Nephron (organoid): ENCODE data around the gene LIME1.
A peak's percentile ranks its signal among the peaks of the same experiment; 100 is the strongest.

ENCODE experiments used
- H3K27ac Mint-ChIP-seq, 3 experiments: 2 replicates each; pipeline ENCODE4 v1.8.0; 2020; ENCODE audit warnings: mixed read lengths in 3 of 3, mild to moderate bottlenecking in 2 of 3, moderate library complexity in 1 of 3
- H3K27me3 Mint-ChIP-seq: 2 replicates; pipeline ENCODE4 v1.8.0; 2021; ENCODE audit warnings: low read depth, mild to moderate bottlenecking, moderate library complexity, mixed read lengths
- H3K36me3 Mint-ChIP-seq: 2 replicates; pipeline ENCODE4 v1.8.0; 2020; ENCODE audit warnings: low read depth, mixed read lengths
- H3K4me1 Mint-ChIP-seq: 2 replicates; pipeline ENCODE4 v1.8.0; 2020; ENCODE audit warnings: mixed read lengths
- H3K4me3 Mint-ChIP-seq, 3 experiments: 2 replicates each; pipeline ENCODE4 v1.8.0; 2020; ENCODE audit warnings: mild to moderate bottlenecking in 3 of 3, mixed read lengths in 3 of 3, moderate library complexity in 2 of 3
- H3K9me3 Mint-ChIP-seq: 2 replicates; pipeline ENCODE4 v1.8.0; 2020; ENCODE audit warnings: mixed read lengths
- CTCF ChIP-seq, 3 experiments: fragments of 200-600 bp; sonication (generic); IDR thresholded peaks; one replicate each; pipeline ENCODE4 v1.5.0; 2021; ENCODE audit warnings: antibody characterized with exemption in 3 of 3; ENCODE audit not compliant: unreplicated experiment in 3 of 3

LIME1 gene

DNA sequence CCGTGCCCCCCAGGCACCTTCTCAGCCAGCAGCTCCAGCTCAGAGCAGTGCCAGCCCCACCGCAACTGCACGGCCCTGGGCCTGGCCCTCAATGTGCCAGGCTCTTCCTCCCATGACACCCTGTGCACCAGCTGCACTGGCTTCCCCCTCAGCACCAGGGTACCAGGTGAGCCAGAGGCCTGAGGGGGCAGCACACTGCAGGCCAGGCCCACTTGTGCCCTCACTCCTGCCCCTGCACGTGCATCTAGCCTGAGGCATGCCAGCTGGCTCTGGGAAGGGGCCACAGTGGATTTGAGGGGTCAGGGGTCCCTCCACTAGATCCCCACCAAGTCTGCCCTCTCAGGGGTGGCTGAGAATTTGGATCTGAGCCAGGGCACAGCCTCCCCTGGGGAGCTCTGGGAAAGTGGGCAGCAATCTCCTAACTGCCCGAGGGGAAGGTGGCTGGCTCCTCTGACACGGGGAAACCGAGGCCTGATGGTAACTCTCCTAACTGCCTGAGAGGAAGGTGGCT is 39.1 kb upstream of the LIME1 start:
- Mint-ChIP-seq H3K36me3 (peaks cover 7% of the 10 kb centered on the region), H3K27ac (no peak overlapping the region), H3K4me3 (peak overlapping the region in 1 of 3 experiments; percentile 2), H3K4me1 (no peaks in the 10 kb centered on the region), H3K27me3 (peaks cover 3% of the 10 kb centered on the region), H3K9me3 (no peaks in the 10 kb centered on the region)
- no peak for TF ChIP-seq CTCF (IDR thresholded peaks at IDR 0.05; ENCODE audit: unreplicated experiment in 3 of 3)

GRCh38 chr20:63697868-63698545 is 38.5 kb upstream of the LIME1 start:
- Mint-ChIP-seq H3K27me3 (peaks cover 3% of the 10 kb centered on the region), H3K4me1 (no peaks in the 10 kb centered on the region), H3K36me3 (peaks cover 4% of the 10 kb centered on the region), H3K9me3 (no peaks in the 10 kb centered on the region), H3K27ac (no peak overlapping the region), H3K4me3 (peak overlapping the region in 1 of 3 experiments; percentile 14)
- TF ChIP-seq CTCF (IDR thresholded peaks at IDR 0.05; ENCODE audit: unreplicated experiment in 3 of 3), result no peak

- Mint-ChIP-seq H3K27ac (no peak overlapping the region), H3K4me3 (no peak overlapping the region), H3K4me1 (no peaks in the 10 kb centered on the region), H3K27me3 (peaks cover 3% of the 10 kb centered on the region), H3K9me3 (no peaks in the 10 kb centered on the region), H3K36me3 (peaks cover 1% of the 10 kb centered on the region)
- no peak for TF ChIP-seq CTCF (IDR thresholded peaks at IDR 0.05; ENCODE audit: unreplicated experiment in 3 of 3)
Measured at GRCh38 chr20:63698739-63699465, 37.6 kb upstream of the LIME1 start.

- Mint-ChIP-seq H3K27ac (no peak overlapping the region), H3K27me3 (peaks cover 3% of the 10 kb centered on the region), H3K9me3 (no peaks in the 10 kb centered on the region), H3K4me3 (no peak overlapping the region), H3K4me1 (no peaks in the 10 kb centered on the region), H3K36me3 (no peaks in the 10 kb centered on the region)
- no peak for TF ChIP-seq CTCF (IDR thresholded peaks at IDR 0.05; ENCODE audit: unreplicated experiment in 3 of 3)
Measured at GRCh38 chr20:63699466-63700198, 36.8 kb upstream of the LIME1 start.

GRCh38 chr20:63700199-63701050 is 36.0 kb upstream of the LIME1 start:
- Mint-ChIP-seq H3K36me3 (peaks cover 7% of the 10 kb centered on the region), H3K27me3 (peaks cover 3% of the 10 kb centered on the region), H3K4me1 (no peaks in the 10 kb centered on the region), H3K9me3 (no peaks in the 10 kb centered on the region), H3K4me3 (no peak overlapping the region), H3K27ac (no peak overlapping the region)
- TF ChIP-seq CTCF (IDR thresholded peaks at IDR 0.05; ENCODE audit: unreplicated experiment in 3 of 3), result no peak
